ENCODE measurements around the gene ZSWIM1. TPM values are rescaled to one million over a fixed set of nuclear protein-coding genes. Genes with fewer than 3 reads are reported as not detected.
A peak's percentile ranks its signal among the peaks of the same experiment; 100 is the strongest.

ZSWIM1 gene
- total and polyA plus RNA-seq, 2 of the 13 experiments (the other 11 are each of a cell fraction or from before 2014, with no cell fraction given), result 9.5 to 11.7 TPM

- TF ChIP-seq SRF (IDR thresholded peaks at IDR 0.05; ENCODE audit: low read depth, low read length) (peak; percentile 54), ZNF772 (CRISPR knock-in tag; IDR thresholded peaks at IDR 0.05) (peak; percentile 100), ZNF280D (CRISPR knock-in tag; IDR thresholded peaks at IDR 0.05) (peak; percentile 99), POLR2G (IDR thresholded peaks at IDR 0.05; ENCODE audit: low read depth, low read length) (peak; percentile 99), DDIT3 (CRISPR knock-in tag; IDR thresholded peaks at IDR 0.05) (peak; percentile 94), PHF5A (CRISPR knock-in tag; IDR thresholded peaks at IDR 0.05; ENCODE audit: low read depth, unreplicated experiment) (peak; percentile 99), ZNF512B (CRISPR knock-in tag; IDR thresholded peaks at IDR 0.05; ENCODE audit: borderline replicate concordance) (no peak; the same call in none of the 2 replicates), ISL2 (CRISPR knock-in tag; IDR thresholded peaks at IDR 0.05) (peak; percentile 96), NFKBIZ (CRISPR knock-in tag; IDR thresholded peaks at IDR 0.05) (peak; percentile 99), NFKB2 (CRISPR knock-in tag; IDR thresholded peaks at IDR 0.05; ENCODE audit: borderline replicate concordance) (peak; percentile 99; the same call in 1 of the 2 replicates), ATF6 (CRISPR knock-in tag; conservative IDR thresholded peaks at IDR 0.05) (peak; percentile 93; the same call in 1 of the 2 replicates), ZNF138 (CRISPR knock-in tag; IDR thresholded peaks at IDR 0.05; ENCODE audit: low read depth) (peak; percentile 97), ARID5B (CRISPR knock-in tag; IDR thresholded peaks at IDR 0.05) (peak; percentile 97)
Observed at GRCh38 chr20:45890985-45891983, 10.3 kb downstream of the ZSWIM1 start, which contains the start of the genes CTSA and NEURL2 (continued).
